PC-9 (cell line): ENCODE results near the gene KREMEN1. TPM values are rescaled to one million over a fixed set of nuclear protein-coding genes. Genes with fewer than 3 reads are reported as not detected.

Experiments
- BruUV-seq: library from RNA; stranded (reverse); fragments of 400-500 nt; replicated peaks from 2 replicates; lab custom pipeline; 2021; lab: Mats Ljungman, UMichigan
- CTCF ChIA-PET: fragments of 300-600 bp; sonication (Branson Sonifier 250); formaldehyde crosslinking; loops from one replicate; lab custom pipeline; 2022; ENCODE audit warnings: antibody characterized with exemption; lab: Charles Lee
- POLR2A ChIA-PET: fragments of 300-600 bp; sonication (Branson Sonifier 250); formaldehyde crosslinking; loops from one replicate; lab custom pipeline; 2022; ENCODE audit warnings: antibody characterized with exemption; ENCODE audit not compliant: unreplicated experiment; lab: Charles Lee
- DNase-seq, 2 experiments: peaks; one replicate each; pipeline versions ENCODE4 v3.0.0 to v3.0.0-alpha.2; 2015 to 2022; ENCODE audit warnings: mixed read lengths in 1 of 2
- H2AFZ ChIP-seq: fragments of 200-600 bp; sonication (generic); 2 replicates; pipeline ENCODE4 v1.8.1; 2017; ENCODE audit warnings: antibody characterized with exemption
- H3F3A ChIP-seq: fragments of 200-600 bp; sonication (generic); 2 replicates; pipeline ENCODE4 v1.8.1; 2017; ENCODE audit warnings: antibody characterized with exemption, mild to moderate bottlenecking, low read depth; ENCODE audit not compliant: insufficient read depth
- H3K27ac ChIP-seq: fragments of 200-600 bp; sonication (generic); 2 replicates; pipeline ENCODE4 v1.6.1; 2016; ENCODE audit warnings: mixed run types
- H3K27me3 ChIP-seq: fragments of 200-600 bp; sonication (generic); 2 replicates; pipeline ENCODE4 v1.6.1; 2016; ENCODE audit warnings: low read depth, mixed run types; ENCODE audit not compliant: insufficient read depth
- H3K36me3 ChIP-seq: fragments of 200-600 bp; sonication (generic); 2 replicates; pipeline ENCODE4 v1.6.1; 2016; ENCODE audit warnings: low read depth, mixed run types
- H3K4me1 ChIP-seq: fragments of 200-600 bp; sonication (generic); replicated peaks from 2 replicates; pipeline ENCODE4 v1.6.1; 2016; ENCODE audit warnings: mixed run types; ENCODE audit not compliant: insufficient read depth
- H3K4me2 ChIP-seq: fragments of 200-600 bp; sonication (generic); 2 replicates; pipeline ENCODE4 v1.6.1; 2017; ENCODE audit warnings: mixed run types
- H3K4me3 ChIP-seq: fragments of 200-600 bp; sonication (generic); 2 replicates; pipeline ENCODE4 v1.6.1; 2016; ENCODE audit warnings: mixed run types
- H3K79me2 ChIP-seq: fragments of 200-600 bp; sonication (generic); 2 replicates; pipeline ENCODE4 v1.6.1; 2017; ENCODE audit warnings: low read depth, mixed run types
- H3K9me2 ChIP-seq: fragments of 200-600 bp; sonication (generic); 2 replicates; pipeline ENCODE4 v1.8.1; 2017; ENCODE audit warnings: mild to moderate bottlenecking; ENCODE audit not compliant: insufficient read depth
- H3K9me3 ChIP-seq: fragments of 200-600 bp; sonication (generic); 2 replicates; pipeline ENCODE4 v1.8.1; 2016; ENCODE audit warnings: low read depth; ENCODE audit not compliant: insufficient read depth
- H4K20me1 ChIP-seq: fragments of 200-600 bp; sonication (generic); 2 replicates; pipeline ENCODE4 v1.8.1; 2017; ENCODE audit not compliant: insufficient read depth
- EZH2 ChIP-seq: fragments of 200-600 bp; sonication (generic); IDR thresholded peaks from 2 replicates; pipeline ENCODE4 v1.8.0; 2017; ENCODE audit warnings: antibody characterized with exemption, low read depth
- intact Hi-C: fragments of 100-400 bp; cut with micrococcal nuclease; formaldehyde crosslinking; loops from one replicate; pipeline ENCODE4 v1.10.0; 2022; ENCODE audit not compliant: unreplicated experiment
- total RNA-seq: library from RNA; stranded (reverse); gene quantifications from 2 replicates; pipeline ENCODE4 v1.2.3, GENCODE V29; 2021
- TF ChIP-seq, protein P1 (sequence below): fragments of 200-600 bp; sonication (generic); conservative IDR thresholded peaks from 2 replicates; pipeline ENCODE4 v1.6.1; 2017; ENCODE audit warnings: mixed run types, antibody characterized with exemption, mild to moderate bottlenecking, moderate library complexity

Gene KREMEN1
- total RNA-seq, 1 experiment from 2014 or later, result 6.1 TPM

GRCh38 chr22:29195964-29196666, 123.3 kb downstream of the KREMEN1 start:
- Histone ChIP-seq H3F3A (peaks cover 5% of the 10 kb centered on the region; the same call in 1 of the 2 replicates), H3K9me3 (peaks cover 3% of the 10 kb centered on the region; the same call in 1 of the 2 replicates), H3K79me2 (no peaks in the 10 kb centered on the region), H2AFZ (no peak overlapping the region), H4K20me1 (no peaks in the 10 kb centered on the region), H3K4me3 (no peak overlapping the region), H3K27ac (no peak overlapping the region), H3K4me1 (no peaks in the 10 kb centered on the region), H3K9me2 (no peaks in the 10 kb centered on the region), H3K36me3 (no peaks in the 10 kb centered on the region), H3K27me3 (peaks cover 4% of the 10 kb centered on the region; the same call in 1 of the 2 replicates), H3K4me2 (no peak overlapping the region)
- BruUV-seq, result no TSS peak
- POLR2A ChIA-PET, result no interaction called here
- no peak for TF ChIP-seq EZH2
- TF ChIP-seq, protein P1, sequence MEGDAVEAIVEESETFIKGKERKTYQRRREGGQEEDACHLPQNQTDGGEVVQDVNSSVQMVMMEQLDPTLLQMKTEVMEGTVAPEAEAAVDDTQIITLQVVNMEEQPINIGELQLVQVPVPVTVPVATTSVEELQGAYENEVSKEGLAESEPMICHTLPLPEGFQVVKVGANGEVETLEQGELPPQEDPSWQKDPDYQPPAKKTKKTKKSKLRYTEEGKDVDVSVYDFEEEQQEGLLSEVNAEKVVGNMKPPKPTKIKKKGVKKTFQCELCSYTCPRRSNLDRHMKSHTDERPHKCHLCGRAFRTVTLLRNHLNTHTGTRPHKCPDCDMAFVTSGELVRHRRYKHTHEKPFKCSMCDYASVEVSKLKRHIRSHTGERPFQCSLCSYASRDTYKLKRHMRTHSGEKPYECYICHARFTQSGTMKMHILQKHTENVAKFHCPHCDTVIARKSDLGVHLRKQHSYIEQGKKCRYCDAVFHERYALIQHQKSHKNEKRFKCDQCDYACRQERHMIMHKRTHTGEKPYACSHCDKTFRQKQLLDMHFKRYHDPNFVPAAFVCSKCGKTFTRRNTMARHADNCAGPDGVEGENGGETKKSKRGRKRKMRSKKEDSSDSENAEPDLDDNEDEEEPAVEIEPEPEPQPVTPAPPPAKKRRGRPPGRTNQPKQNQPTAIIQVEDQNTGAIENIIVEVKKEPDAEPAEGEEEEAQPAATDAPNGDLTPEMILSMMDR, result no peak
- CTCF ChIA-PET, result no interaction called here
- DNase-seq, result no peak
- intact Hi-C loops, result no loop called here

DNA sequence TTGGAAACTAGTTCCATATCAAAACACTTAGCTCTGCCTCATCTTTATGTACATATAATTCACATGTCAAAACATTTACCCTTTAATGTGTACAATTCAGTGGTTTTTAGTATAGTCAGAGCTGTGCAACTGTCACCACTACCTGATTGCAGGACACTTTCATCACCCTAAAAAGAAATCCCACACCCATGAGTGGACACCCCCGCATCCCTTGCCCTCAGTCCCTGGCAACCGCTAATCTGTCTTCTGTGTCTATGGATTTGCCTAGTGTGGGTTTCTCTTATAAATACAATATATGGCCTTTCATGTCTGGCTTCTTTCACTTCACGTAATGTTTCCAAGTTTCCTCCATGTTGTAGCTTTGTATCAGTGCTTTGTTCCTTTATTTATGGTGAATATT, 124.3 kb downstream of the KREMEN1 start:
- POLR2A ChIA-PET, result no interaction called here

DNA sequence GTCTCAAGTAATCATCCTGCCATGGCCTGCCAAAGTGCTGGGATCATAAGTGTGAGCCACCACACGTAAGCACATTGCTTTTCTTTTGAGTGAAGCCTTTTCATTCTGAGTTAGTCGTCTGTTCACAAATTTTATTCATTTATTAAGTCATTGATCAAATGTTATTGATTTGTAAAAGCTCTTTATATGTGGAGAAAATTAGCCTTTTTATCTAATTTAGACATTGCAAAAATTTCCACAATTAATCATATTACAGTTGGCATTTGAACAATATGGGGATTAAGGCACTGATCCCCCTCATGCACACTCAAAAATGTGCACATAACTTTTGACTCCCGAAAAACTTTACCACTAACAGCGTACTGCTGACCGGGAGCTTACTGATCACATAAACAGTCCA, 125.4 kb downstream of the KREMEN1 start:
- H3K27me3 ChIP-seq, result peaks cover 7% of the 10 kb centered on the region; the same call in 1 of the 2 replicates
- H2AFZ ChIP-seq, result no peak overlapping the region
- ChIA-PET CTCF (no interaction called here), POLR2A (no interaction called here)
- no peak for DNase-seq
- H3F3A ChIP-seq, result peaks cover 5% of the 10 kb centered on the region; the same call in 1 of the 2 replicates
- no peaks in the 10 kb centered on the region for H3K4me1 ChIP-seq
- intact Hi-C loops, result no loop called here
- no peaks in the 10 kb centered on the region for H3K79me2 ChIP-seq
- no peaks in the 10 kb centered on the region for H3K9me2 ChIP-seq
- BruUV-seq, result no TSS peak
- H3K9me3 ChIP-seq, result peaks cover 3% of the 10 kb centered on the region; the same call in 1 of the 2 replicates
- TF ChIP-seq, protein P1, result no peak
- no peak for TF ChIP-seq EZH2
- H3K27ac ChIP-seq, result no peak overlapping the region
- no peaks in the 10 kb centered on the region for H3K36me3 ChIP-seq
- no peaks in the 10 kb centered on the region for H4K20me1 ChIP-seq
- no peak overlapping the region for H3K4me2 ChIP-seq
- H3K4me3 ChIP-seq, result no peak overlapping the region

More for the DNA sequence above, 124.3 kb downstream of the KREMEN1 start:
- Histone ChIP-seq H3K9me2 (no peaks in the 10 kb centered on the region), H3K27me3 (peaks cover 7% of the 10 kb centered on the region; the same call in 1 of the 2 replicates), H3K9me3 (peaks cover 3% of the 10 kb centered on the region; the same call in 1 of the 2 replicates), H3K79me2 (no peaks in the 10 kb centered on the region), H3F3A (peaks cover 5% of the 10 kb centered on the region; the same call in 1 of the 2 replicates), H4K20me1 (no peaks in the 10 kb centered on the region), H2AFZ (no peak overlapping the region), H3K4me1 (no peaks in the 10 kb centered on the region), H3K4me2 (no peak overlapping the region), H3K27ac (no peak overlapping the region), H3K4me3 (no peak overlapping the region), H3K36me3 (no peaks in the 10 kb centered on the region)
- no TSS peak for BruUV-seq
- no peak for DNase-seq
- CTCF ChIA-PET, result no interaction called here
- intact Hi-C loops, result no loop called here
- no peak for TF ChIP-seq EZH2
- TF ChIP-seq, protein P1, result no peak
